ENCODE data around the gene SLC25A46. TPM values are rescaled to one million over a fixed set of nuclear protein-coding genes. Genes with fewer than 3 reads are reported as not detected.

The SLC25A46 gene
- total and polyA plus RNA-seq, 9 of the 15 experiments (the other 6 are each of a cell fraction or from before 2014, with no cell fraction given) = 7.8 to 47.3 (median 31.8) TPM

DNA sequence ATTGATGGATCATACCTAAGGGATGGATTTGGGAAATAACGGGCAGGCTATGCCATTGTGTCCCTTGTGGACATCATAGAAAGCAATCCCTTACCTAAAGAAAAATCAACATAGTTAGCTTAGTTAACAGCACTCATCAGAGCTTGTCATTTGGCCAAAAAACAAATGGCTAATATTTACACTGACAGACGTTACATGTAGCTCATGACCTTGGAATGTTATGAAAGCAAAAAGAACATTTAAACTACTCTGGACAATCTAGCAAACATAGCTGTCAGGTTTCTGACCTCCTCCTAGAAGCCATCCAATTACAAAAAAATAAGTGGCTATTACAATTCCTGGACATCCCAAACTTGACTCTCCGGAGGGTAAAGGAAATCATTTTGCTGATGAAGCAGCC lies 36.1 kb upstream of the SLC25A46 start (continued):
- TF ChIP-seq, protein P1, sequence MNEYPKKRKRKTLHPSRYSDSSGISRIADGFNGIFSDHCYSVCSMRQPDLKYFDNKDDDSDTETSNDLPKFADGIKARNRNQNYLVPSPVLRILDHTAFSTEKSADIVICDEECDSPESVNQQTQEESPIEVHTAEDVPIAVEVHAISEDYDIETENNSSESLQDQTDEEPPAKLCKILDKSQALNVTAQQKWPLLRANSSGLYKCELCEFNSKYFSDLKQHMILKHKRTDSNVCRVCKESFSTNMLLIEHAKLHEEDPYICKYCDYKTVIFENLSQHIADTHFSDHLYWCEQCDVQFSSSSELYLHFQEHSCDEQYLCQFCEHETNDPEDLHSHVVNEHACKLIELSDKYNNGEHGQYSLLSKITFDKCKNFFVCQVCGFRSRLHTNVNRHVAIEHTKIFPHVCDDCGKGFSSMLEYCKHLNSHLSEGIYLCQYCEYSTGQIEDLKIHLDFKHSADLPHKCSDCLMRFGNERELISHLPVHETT (CRISPR knock-in tag; conservative IDR thresholded peaks at IDR 0.05 in 1 of 2, IDR thresholded peaks at IDR 0.05 in 1 of 2) = no peak
- no peak for TF ChIP-seq CBX8 (IDR thresholded peaks at IDR 0.05; ENCODE audit: borderline replicate concordance, extremely low read depth, low read depth, low read length, poor library complexity, severe bottlenecking)
- no peak for TF ChIP-seq BRD4 (IDR thresholded peaks at IDR 0.05)
- no peak for TF ChIP-seq ZNF699 (CRISPR knock-in tag; IDR thresholded peaks at IDR 0.05; ENCODE audit: insufficient replicate concordance)
- TF ChIP-seq, protein P2, sequence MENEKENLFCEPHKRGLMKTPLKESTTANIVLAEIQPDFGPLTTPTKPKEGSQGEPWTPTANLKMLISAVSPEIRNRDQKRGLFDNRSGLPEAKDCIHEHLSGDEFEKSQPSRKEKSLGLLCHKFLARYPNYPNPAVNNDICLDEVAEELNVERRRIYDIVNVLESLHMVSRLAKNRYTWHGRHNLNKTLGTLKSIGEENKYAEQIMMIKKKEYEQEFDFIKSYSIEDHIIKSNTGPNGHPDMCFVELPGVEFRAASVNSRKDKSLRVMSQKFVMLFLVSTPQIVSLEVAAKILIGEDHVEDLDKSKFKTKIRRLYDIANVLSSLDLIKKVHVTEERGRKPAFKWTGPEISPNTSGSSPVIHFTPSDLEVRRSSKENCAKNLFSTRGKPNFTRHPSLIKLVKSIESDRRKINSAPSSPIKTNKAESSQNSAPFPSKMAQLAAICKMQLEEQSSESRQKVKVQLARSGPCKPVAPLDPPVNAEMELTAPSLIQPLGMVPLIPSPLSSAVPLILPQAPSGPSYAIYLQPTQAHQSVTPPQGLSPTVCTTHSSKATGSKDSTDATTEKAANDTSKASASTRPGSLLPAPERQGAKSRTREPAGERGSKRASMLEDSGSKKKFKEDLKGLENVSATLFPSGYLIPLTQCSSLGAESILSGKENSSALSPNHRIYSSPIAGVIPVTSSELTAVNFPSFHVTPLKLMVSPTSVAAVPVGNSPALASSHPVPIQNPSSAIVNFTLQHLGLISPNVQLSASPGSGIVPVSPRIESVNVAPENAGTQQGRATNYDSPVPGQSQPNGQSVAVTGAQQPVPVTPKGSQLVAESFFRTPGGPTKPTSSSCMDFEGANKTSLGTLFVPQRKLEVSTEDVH (IDR thresholded peaks at IDR 0.05; ENCODE audit: low read depth, partially characterized antibody) = no peak

DNA sequence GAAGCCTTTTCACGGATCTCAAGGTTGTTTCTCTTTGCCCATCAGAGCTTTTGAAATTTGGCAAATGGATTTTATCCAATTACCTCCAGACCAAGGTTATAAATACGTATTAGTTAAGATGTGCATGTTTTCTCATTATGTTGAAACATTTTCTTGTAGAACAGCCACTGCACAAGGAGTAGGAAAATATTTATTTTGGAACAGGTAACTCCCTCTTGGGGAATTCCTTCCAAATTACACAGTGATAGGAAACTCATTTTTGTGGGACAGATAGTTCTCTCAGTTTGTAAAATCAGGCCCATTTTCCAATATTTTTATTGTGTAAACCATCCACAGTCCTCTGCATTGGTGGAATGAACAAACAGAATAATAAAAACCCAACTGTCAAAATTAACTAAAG lies 35.3 kb upstream of the SLC25A46 start:
- Histone ChIP-seq H3K27ac (ENCODE audit: extremely low read depth, low read depth, low read length) (no peak overlapping the region), H3K36me3 (ENCODE audit: control insufficient read depth, insufficient read depth, low read length) (no peaks in the 10 kb centered on the region), H4K20me1 (replicated peaks; ENCODE audit: control insufficient read depth, insufficient read depth, low read length) (no peaks in the 10 kb centered on the region), H3K27me3 (ENCODE audit: control insufficient read depth in 2 of 2, insufficient read depth in 2 of 2, low read length in 2 of 2) (no peaks in the 10 kb centered on the region), H3K9me1 (ENCODE audit: control insufficient read depth, insufficient read depth, low read length) (no peaks in the 10 kb centered on the region), H3K79me2 (ENCODE audit: control insufficient read depth, insufficient read depth, low read length) (no peaks in the 10 kb centered on the region), H3K4me2 (ENCODE audit: insufficient read depth, low read length) (no peak overlapping the region), H3K4me3 (no peak overlapping the region), H3K9me3 (replicated peaks; ENCODE audit: control insufficient read depth, insufficient read depth, low read depth, low read length) (no peaks in the 10 kb centered on the region), H3K4me1 (replicated peaks in 1 of 2; ENCODE audit: control insufficient read depth in 2 of 2, insufficient read depth in 2 of 2, low read length in 2 of 2) (no peaks in the 10 kb centered on the region), H2AFZ (ENCODE audit: low read depth, low read length) (no peak overlapping the region), H3K9ac (ENCODE audit: insufficient read depth in 1 of 2, low read depth in 2 of 2, low read length in 2 of 2) (no peak overlapping the region)
- ChIA-PET CTCF (ENCODE audit: low intra/inter-chr PET ratio) (no interaction called here), POLR2A (no interaction called here)
- TF ChIP-seq ELF2 (CRISPR knock-in tag; IDR thresholded peaks at IDR 0.05) = no peak
- TF ChIP-seq DACH1 (IDR thresholded peaks at IDR 0.05; ENCODE audit: partially characterized antibody) = no peak
- no peak for TF ChIP-seq CBX8 (IDR thresholded peaks at IDR 0.05; ENCODE audit: borderline replicate concordance, extremely low read depth, low read depth, low read length, poor library complexity, severe bottlenecking)
- TF ChIP-seq ZEB2 (IDR thresholded peaks at IDR 0.05) = no peak
- TF ChIP-seq, protein P3, sequence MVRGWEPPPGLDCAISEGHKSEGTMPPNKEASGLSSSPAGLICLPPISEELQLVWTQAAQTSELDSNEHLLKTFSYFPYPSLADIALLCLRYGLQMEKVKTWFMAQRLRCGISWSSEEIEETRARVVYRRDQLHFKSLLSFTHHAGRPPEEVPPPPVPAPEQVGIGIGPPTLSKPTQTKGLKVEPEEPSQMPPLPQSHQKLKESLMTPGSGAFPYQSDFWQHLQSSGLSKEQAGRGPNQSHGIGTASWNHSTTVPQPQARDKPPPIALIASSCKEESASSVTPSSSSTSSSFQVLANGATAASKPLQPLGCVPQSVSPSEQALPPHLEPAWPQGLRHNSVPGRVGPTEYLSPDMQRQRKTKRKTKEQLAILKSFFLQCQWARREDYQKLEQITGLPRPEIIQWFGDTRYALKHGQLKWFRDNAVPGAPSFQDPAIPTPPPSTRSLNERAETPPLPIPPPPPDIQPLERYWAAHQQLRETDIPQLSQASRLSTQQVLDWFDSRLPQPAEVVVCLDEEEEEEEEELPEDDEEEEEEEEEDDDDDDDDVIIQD (CRISPR knock-in tag; IDR thresholded peaks at IDR 0.05) = no peak
- no peak for TF ChIP-seq CREM (IDR thresholded peaks at IDR 0.05; ENCODE audit: low read depth)
- intact Hi-C loops (cut with micrococcal nuclease) = no loop called here
- ATAC-seq (no peak), FAIRE-seq (no peak), DNase-seq (ENCODE audit: extremely low read depth in 1 of 4, low spot score in 3 of 4) (no peak)
- 0% methylated on average over 2 of the region's 2 CpGs for WGBS (ENCODE audit: insufficient coverage, low coverage, missing lambda C conversion rate)
- in situ Hi-C loops (cut with MboI) = no loop called here
- no TSS peak for BruUV-seq (replicated peaks)

All from K562 (cell line).